GM12873 (cell line): ENCODE measurements around the gene ARL6IP4.

Experiments used
- CTCF ChIP-seq: IDR thresholded peaks from 2 replicates; pipeline ENCODE4 v1.5.1; 2012; ENCODE audit warnings: low read depth, mild to moderate bottlenecking, moderate library complexity, low read length, control low read depth; ENCODE audit not compliant: insufficient read depth; ENCODE audit errors: missing control alignments

The ARL6IP4 gene

GRCh38 chr12:122943196-122943595 is 37.3 kb upstream of the ARL6IP4 start:
- TF ChIP-seq CTCF: no peak

- no peak for TF ChIP-seq CTCF
Measured at GRCh38 chr12:122944605-122945592, 35.6 kb upstream of the ARL6IP4 start.

DNA sequence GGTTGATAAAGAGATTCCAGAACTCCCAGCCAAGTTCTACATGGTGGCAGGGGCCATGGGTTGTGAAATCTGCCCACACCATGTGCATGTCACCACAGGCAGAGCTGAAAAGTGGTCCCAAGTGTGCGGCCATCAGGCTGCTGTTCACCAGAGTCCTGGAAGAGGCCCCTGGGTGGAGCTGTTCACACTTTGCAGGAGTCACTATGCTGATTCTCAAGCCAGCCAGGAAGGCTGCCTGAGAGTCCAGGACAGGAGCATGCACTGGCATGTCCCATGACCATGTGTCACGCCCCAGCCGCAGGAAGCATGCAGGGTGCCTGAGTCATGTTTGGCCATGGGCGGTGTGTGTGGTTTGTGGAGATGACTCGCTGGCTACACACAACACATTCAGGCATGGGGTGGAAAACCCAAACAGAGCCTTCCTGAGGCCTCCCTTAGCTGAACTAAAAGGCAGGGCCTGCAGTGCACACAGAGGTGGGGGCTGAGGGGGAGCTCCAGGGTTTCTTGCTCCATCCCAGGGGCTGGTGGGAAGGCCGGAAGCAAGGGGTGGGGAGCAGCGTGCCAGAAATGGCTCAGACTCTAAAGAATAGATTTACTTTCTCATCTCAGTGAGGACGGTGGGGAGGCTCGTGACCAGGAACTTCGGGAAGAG is 33.7 kb upstream of the ARL6IP4 start:
- TF ChIP-seq CTCF: peak; percentile 34

GRCh38 chr12:122947352-122947792 is 33.1 kb upstream of the ARL6IP4 start:
- peak; percentile 13 for TF ChIP-seq CTCF

DNA sequence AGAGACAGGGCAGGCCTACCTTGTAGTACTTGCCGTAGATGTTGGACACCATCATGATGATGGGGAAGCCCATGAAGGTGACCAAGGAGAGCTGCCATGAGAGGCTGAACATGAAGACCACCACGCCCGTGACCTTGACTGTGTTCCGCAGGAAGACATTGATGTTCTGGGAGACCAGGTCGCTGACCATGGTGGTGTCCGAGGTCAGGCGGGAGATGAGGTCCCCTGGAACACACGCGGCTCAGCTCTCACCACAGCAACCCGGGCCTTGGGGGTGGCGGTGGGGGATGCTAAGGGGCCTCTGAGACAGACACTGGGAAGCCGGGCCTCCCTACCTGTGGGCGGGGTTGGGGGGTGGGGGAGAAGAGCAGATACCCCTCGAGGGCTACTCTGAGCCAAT is 31.9 kb upstream of the ARL6IP4 start:
- TF ChIP-seq CTCF: no peak

DNA sequence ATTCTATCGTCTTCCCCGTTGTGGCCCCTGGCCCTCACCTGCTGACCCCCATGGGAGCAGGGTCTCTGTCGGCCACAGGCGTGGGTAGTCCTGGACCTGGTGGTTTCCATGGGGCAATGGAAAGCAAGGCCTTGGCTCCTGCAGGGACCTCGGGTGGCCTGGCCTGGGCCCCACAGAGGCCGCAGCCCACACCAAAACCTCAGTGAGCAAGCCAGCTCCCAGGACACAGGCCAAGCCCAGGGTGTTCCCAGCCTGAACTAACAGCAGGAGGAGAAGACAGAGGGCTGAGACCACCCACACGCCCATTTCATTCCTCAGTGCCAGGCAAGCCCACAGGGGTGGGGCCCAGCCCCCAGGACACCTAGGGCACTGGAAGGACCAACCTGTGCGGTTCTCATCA is 31.1 kb upstream of the ARL6IP4 start:
- TF ChIP-seq CTCF: no peak
